Activated naive CD8-positive, alpha-beta T cell treated with anti-CD3 and anti-CD28 coated beads, Interleukin-2, amount 50 U/mL, for 24 hours (primary cell): ENCODE results near the gene WDR45B.
A peak's percentile ranks its signal among the peaks of the same experiment; 100 is the strongest.

Source experiments
- ATAC-seq: fragments of 150-1000 bp; cut with Tn5 transposase; one replicate; pipeline ENCODE4 v1.10.0; 2021
- DNase-seq: peaks from one replicate; pipeline ENCODE4 v3.0.0; 2021
- H3K27ac Mint-ChIP-seq: one replicate; pipeline ENCODE4 v1.8.0; 2021; ENCODE audit warnings: mild to moderate bottlenecking, mixed read lengths
- H3K27me3 Mint-ChIP-seq: one replicate; pipeline ENCODE4 v1.8.0; 2021; ENCODE audit warnings: mixed read lengths
- H3K36me3 Mint-ChIP-seq: one replicate; pipeline ENCODE4 v1.8.0; 2021; ENCODE audit warnings: low read depth, mixed read lengths
- H3K4me1 Mint-ChIP-seq: one replicate; pipeline ENCODE4 v1.8.0; 2021; ENCODE audit warnings: mixed read lengths
- H3K4me3 Mint-ChIP-seq: one replicate; pipeline ENCODE4 v1.8.0; 2021; ENCODE audit warnings: mild to moderate bottlenecking, moderate library complexity, mixed read lengths
- H3K9me3 Mint-ChIP-seq: one replicate; pipeline ENCODE4 v1.8.0; 2021; ENCODE audit warnings: mixed read lengths

WDR45B gene

DNA sequence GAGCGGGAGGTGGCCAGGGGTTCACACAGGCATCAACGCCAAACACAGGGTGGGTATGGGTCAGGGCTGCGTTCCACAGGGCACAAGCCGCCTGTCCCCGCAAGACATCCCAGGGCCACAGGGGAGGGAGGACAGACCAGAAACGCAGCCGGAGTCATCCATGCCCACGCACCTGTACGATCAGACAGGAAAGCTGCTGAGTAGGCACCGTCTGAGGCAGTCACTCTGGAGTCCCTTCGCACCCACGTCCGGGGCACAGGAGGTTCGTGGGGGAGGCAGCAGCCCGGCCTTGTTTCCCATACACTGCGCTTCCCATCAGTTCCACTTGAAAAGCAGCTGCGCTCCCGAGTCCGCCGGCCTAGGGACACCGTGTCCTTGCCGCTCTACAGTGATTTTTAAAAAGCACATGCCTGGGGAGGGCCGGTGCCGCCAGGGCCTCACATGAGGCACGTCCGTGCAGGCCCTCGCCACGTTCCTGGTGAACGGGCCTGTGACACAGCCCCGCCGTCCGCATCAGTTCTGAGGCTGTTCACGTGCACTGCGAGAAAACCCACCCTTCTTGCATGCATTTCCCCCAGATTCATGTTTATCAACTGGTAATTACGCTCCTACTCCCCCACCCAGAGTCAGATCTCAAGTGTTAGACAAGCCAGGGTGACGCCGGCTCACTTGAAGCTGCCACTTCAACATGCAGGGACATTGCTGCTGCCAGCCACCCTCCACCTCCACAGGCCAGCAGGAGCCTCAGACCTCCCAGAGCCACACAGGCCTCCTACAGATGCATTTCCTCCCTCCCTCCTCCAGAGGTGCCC is 34.8 kb downstream of the WDR45B start:
- Mint-ChIP-seq H3K27ac (no peak overlapping the region), H3K4me3 (no peak overlapping the region), H3K36me3 (peaks cover 47% of the 10 kb centered on the region), H3K27me3 (no peaks in the 10 kb centered on the region), H3K4me1 (no peaks in the 10 kb centered on the region), H3K9me3 (no peaks in the 10 kb centered on the region)
- ATAC-seq (peak; percentile 37), DNase-seq (no peak)

DNA sequence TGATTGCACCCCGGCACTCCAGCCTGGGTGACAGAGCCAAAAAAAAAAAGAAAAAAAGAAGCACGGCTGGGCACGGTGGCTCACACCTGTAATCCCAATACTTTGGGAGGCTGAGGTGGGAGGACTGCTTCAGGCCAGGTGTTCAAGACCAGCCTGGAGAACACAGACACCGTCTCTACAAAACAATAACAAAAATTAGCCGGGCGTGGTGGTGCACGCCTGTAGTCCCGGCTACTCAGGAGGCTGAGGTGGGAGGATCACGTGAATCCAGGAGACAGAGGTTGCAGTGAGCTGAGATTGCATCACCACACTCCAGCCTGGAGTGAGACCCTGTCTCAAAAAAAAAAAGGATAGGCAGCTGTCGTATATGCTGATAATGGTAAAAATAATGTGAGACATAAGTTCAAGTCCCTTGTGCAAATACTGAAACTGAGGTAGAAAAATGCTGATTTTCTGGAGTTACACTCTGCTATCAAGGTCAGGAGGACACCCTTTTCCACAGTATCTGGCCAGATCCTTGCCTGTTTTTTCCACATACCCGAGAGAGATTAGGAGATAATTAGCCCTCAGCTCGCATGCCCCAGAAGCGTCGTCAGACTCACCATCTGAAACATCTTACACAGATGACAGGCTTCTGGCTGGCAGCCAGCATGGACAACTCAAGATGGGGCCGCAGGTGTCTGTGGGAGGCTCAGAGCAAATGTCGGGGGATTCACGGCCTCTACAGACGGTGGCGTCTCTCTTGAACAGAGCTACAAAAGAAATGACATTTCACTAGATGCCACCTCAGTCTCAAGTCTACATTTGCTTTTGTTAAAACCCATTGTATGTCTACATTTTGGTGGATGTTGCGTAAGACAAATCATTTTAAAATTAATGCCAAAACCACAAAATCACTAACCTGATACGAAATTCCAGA is 36.8 kb downstream of the WDR45B start:
- Mint-ChIP-seq H3K27ac (no peak overlapping the region), H3K27me3 (no peaks in the 10 kb centered on the region), H3K9me3 (no peaks in the 10 kb centered on the region), H3K4me1 (no peaks in the 10 kb centered on the region), H3K4me3 (no peak overlapping the region), H3K36me3 (peaks cover 36% of the 10 kb centered on the region)
- DNase-seq: no peak
- ATAC-seq: no peak

DNA sequence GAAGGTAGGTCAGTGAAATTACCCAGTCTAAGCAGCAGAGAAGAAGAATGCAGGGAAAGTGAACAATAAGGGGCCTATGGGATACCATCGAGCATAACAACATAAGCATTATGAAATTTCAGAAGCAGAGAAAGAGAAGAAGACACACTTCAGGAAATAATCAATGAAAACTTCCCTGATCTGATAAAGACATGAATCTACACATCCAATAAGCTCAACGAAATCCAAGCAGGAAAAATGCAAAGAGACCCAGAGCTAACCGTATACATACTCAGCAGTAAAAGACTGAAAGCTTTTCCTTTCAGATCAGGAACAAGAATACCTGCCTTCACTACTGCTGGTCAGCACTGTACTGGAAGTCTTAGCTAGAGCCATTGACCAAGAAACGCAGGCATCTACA is 38.6 kb downstream of the WDR45B start:
- no peak overlapping the region for H3K27ac Mint-ChIP-seq
- H3K4me1 Mint-ChIP-seq: no peaks in the 10 kb centered on the region
- H3K36me3 Mint-ChIP-seq: peaks cover 35% of the 10 kb centered on the region
- DNase-seq: no peak
- ATAC-seq: no peak
- no peaks in the 10 kb centered on the region for H3K27me3 Mint-ChIP-seq
- H3K4me3 Mint-ChIP-seq: no peak overlapping the region
- H3K9me3 Mint-ChIP-seq: no peaks in the 10 kb centered on the region

DNA sequence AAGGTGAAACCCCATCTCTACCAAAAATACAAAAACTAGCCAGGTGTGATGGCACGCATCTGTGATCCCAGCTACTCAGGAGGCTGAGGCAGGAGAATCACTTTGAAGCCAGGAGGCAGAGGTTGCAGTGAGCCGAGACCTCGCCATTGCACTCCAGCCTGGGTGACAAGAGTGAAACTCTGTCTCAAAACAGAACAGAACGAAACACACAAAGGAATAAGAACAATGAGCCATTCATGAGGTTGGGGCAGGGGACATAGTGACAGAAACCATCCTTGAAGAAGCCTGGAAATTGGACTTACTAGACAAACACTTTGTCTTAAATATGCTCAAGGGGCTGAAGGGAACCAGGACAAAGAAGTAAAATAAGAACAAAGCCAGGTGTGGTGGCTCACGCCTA is 39.4 kb downstream of the WDR45B start:
- H3K27me3 Mint-ChIP-seq: no peaks in the 10 kb centered on the region
- no peak for DNase-seq
- no peak for ATAC-seq
- H3K27ac Mint-ChIP-seq: no peak overlapping the region
- no peaks in the 10 kb centered on the region for H3K9me3 Mint-ChIP-seq
- no peak overlapping the region for H3K4me3 Mint-ChIP-seq
- H3K36me3 Mint-ChIP-seq: peaks cover 37% of the 10 kb centered on the region
- no peaks in the 10 kb centered on the region for H3K4me1 Mint-ChIP-seq

DNA sequence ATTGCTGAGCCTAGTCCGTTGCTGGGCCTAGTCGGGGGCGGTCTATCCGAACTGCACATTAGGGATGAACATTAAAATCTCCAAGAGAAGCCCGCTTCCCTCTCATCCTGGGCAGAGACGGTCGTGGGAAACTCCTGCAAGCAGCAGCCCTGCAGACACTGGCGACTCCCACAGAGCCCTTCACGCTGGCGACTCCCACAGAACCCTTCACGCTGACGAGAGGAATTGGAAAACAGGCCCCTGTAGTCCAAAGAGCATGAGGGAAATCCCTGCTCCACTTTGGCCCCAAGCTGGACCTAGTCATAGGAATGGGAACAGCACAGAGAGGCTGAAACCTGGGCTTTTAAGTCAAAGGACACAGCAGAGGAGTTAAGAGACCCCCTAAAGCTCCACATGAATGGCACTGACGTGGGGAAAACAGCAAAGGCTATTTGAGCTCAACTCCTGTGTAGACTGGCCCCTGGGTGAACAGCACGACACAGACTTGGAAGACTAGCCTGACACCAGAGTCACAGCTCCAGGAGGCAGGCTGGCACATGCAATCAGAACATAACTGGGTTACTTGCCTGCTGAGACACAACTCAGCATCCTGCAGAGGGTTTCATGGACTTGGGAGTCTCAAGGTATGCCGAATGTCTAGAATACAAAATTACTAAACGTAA is 42.2 kb downstream of the WDR45B start:
- H3K36me3 Mint-ChIP-seq: peaks cover 44% of the 10 kb centered on the region
- DNase-seq (no peak), ATAC-seq (no peak)
- H3K9me3 Mint-ChIP-seq: no peaks in the 10 kb centered on the region
- no peak overlapping the region for H3K4me3 Mint-ChIP-seq
- H3K27ac Mint-ChIP-seq: peak overlapping the region; percentile 35
- H3K27me3 Mint-ChIP-seq: no peaks in the 10 kb centered on the region
- peaks cover 2% of the 10 kb centered on the region for H3K4me1 Mint-ChIP-seq

DNA sequence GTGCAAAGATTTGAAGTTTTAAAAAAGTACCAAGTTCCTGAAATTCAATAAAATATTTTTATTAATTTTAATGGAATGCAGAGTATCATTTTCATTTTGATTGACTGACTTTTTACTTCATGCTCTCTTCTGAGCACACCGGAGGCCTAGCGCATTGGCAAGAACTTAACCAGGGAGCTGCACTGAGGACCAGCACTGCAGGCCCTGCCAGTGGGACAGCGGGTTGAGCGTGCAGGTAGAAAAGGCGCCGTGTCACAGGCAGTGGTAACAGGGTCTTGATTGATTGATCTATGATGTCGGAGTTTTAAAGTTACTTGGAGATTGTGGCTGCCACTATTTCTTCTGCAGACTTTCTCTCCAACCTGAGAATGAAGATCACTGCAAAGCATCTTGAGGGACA is 43.7 kb downstream of the WDR45B start:
- DNase-seq: no peak
- peaks cover 40% of the 10 kb centered on the region for H3K36me3 Mint-ChIP-seq
- H3K4me3 Mint-ChIP-seq: no peak overlapping the region
- H3K27me3 Mint-ChIP-seq: no peaks in the 10 kb centered on the region
- peaks cover 2% of the 10 kb centered on the region for H3K4me1 Mint-ChIP-seq
- ATAC-seq: no peak
- no peak overlapping the region for H3K27ac Mint-ChIP-seq
- H3K9me3 Mint-ChIP-seq: no peaks in the 10 kb centered on the region

DNA sequence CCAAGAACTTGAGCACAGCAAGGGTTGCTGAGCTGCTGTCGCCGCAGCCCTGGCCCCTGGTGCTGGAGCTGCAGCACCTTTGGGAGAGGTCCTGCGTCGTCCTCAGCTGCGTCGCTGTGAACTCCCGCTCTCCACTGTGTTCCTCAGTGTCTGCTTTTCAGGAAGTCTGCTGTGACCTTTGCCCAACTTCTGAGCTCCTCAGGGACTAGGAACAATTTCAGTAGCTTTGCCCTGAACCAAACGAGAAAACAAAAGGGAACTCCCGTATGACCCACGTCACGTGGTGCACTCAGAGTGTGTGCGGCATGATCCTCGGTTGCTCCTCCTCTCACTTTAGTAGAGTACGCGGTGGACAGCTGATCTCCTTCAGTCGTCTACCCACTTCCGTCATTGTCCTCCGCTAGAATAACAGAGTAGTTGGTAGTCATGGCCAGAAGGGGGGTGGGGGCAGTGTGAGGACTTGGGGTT is 44.2 kb downstream of the WDR45B start:
- DNase-seq (no peak), ATAC-seq (no peak)
- peaks cover 2% of the 10 kb centered on the region for H3K4me1 Mint-ChIP-seq
- peaks cover 38% of the 10 kb centered on the region for H3K36me3 Mint-ChIP-seq
- no peaks in the 10 kb centered on the region for H3K27me3 Mint-ChIP-seq
- no peak overlapping the region for H3K4me3 Mint-ChIP-seq
- H3K9me3 Mint-ChIP-seq: no peaks in the 10 kb centered on the region
- H3K27ac Mint-ChIP-seq: no peak overlapping the region

DNA sequence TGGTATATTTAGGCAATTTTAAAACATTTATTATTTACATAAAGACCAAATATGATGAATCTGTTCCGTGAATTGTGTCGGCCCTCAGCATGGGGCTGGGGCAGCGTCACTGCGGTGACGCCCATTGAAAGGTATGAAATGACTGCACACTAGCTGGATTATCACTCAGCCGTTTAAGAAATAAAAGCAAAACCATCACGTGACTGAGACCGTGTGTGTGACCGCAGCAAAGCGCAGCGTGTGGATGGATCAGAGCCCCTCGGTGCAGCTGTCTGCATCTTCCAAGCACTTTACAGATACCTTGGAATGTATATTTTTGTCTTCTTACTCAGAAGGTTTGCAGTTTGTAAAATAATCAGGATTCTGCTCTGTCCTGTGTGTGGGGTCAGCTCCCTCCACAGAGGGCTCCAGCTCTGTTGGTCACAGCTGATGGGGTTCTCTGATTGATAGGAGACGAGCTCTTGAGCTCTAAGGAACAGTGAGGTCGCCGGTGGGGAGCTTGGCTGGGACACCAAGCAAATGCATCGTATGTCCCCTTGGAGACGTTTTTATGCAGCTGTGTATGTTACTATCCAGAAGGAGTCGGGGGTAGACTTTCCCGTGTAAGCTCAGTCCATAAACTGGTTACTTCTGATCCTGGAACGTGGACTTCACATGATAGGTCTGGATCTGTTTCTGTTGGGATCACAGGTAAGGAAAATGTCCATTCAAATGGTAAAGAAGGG is 45.1 kb downstream of the WDR45B start:
- H3K27ac Mint-ChIP-seq: peak overlapping the region; percentile 22
- H3K27me3 Mint-ChIP-seq: no peaks in the 10 kb centered on the region
- no peak overlapping the region for H3K4me3 Mint-ChIP-seq
- ATAC-seq: no peak
- H3K36me3 Mint-ChIP-seq: peaks cover 35% of the 10 kb centered on the region
- H3K9me3 Mint-ChIP-seq: no peaks in the 10 kb centered on the region
- DNase-seq: no peak
- H3K4me1 Mint-ChIP-seq: peaks cover 3% of the 10 kb centered on the region

DNA sequence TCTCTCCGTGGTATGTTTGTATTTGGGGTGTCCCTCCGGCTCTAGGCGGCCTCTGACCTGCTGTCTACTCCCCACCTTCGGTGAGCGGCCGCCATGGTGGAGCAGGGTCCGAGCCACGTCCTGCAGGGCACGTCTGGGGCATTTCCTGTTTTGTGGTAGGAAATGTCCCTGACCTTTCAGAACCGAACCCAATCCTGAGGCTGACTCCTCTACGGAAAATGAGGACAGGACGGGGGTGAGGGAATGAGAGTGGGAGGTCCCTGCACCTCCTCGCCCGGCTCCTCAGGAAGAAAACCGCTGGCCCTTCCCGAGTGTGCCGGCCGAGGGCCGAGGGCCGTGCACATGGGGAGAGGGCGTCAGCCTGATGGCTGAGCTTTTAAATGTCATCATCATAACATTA is 45.8 kb downstream of the WDR45B start:
- no peak overlapping the region for H3K4me3 Mint-ChIP-seq
- no peak for DNase-seq
- no peak overlapping the region for H3K27ac Mint-ChIP-seq

DNA sequence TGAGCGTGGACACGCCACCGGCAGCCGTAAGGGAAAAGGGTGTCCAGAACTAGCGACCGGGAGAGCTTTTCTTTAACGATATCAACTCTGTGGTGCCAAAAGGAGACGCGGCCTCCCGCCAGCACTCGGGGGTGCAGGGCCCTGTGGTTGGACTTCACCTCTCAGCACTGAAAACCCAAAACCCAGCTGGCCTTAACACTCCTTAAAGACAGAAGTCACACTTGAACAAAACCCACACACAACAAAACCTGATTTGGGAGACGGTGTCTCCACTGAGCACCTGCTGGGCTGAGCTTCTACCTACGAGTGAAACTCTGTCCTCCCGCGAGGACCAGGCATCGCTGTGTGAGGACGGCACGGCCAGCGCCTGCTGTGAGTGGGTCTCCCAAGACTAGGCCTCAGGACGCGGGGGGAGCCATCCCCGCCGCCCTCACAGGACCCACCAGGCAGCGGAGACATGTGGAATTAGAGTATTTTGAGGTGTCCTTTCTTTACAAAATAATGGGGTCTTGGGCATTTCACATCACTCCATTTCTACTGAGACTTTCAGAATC is 46.7 kb downstream of the WDR45B start:
- Mint-ChIP-seq H3K27me3 (no peaks in the 10 kb centered on the region), H3K4me3 (no peak overlapping the region), H3K9me3 (no peaks in the 10 kb centered on the region), H3K27ac (no peak overlapping the region), H3K4me1 (peaks cover 4% of the 10 kb centered on the region), H3K36me3 (peaks cover 37% of the 10 kb centered on the region)
- DNase-seq (no peak), ATAC-seq (no peak)

More for the DNA sequence above, 45.8 kb downstream of the WDR45B start:
- Mint-ChIP-seq H3K9me3 (no peaks in the 10 kb centered on the region), H3K4me1 (peaks cover 4% of the 10 kb centered on the region), H3K27me3 (no peaks in the 10 kb centered on the region), H3K36me3 (peaks cover 35% of the 10 kb centered on the region)
- ATAC-seq: no peak

DNA sequence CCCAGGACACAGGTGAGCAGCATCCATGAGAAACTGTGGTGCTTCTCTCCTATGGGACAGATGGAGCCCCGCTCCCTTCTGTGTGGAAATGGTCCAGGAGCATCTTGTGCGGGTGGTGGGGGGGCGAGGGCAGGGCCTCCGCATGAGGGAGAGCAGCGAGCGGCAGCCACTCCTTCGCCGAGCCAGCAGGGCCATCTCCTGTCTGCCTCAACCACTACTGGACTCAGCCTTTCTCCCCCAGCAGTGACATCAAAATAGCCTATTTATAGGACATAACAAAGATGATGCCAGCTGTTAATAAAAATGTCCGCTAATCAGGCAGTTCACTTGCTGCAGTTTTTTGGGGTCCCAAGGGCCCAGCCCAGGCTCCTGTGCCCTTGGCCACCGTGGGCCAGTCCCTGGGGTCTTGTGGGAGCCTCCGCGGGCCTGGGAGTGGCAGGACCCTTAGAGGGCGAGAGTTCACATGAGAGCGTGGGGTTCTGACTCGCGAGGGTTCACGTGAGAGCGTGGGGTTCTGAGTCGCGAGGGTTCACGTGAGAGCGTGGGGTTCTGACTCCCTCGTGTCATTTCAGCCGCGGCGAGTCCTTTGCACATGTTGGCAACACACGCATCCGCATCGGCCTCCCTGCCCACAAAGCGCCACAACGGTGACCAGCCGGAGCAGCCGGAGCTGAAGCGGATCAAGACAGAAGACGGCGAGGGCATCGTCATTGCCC is 47.4 kb downstream of the WDR45B start:
- peaks cover 4% of the 10 kb centered on the region for H3K4me1 Mint-ChIP-seq
- ATAC-seq (no peak), DNase-seq (no peak)
- H3K36me3 Mint-ChIP-seq: peaks cover 35% of the 10 kb centered on the region
- H3K4me3 Mint-ChIP-seq: no peak overlapping the region
- H3K9me3 Mint-ChIP-seq: no peaks in the 10 kb centered on the region
- H3K27ac Mint-ChIP-seq: no peak overlapping the region
- no peaks in the 10 kb centered on the region for H3K27me3 Mint-ChIP-seq

DNA sequence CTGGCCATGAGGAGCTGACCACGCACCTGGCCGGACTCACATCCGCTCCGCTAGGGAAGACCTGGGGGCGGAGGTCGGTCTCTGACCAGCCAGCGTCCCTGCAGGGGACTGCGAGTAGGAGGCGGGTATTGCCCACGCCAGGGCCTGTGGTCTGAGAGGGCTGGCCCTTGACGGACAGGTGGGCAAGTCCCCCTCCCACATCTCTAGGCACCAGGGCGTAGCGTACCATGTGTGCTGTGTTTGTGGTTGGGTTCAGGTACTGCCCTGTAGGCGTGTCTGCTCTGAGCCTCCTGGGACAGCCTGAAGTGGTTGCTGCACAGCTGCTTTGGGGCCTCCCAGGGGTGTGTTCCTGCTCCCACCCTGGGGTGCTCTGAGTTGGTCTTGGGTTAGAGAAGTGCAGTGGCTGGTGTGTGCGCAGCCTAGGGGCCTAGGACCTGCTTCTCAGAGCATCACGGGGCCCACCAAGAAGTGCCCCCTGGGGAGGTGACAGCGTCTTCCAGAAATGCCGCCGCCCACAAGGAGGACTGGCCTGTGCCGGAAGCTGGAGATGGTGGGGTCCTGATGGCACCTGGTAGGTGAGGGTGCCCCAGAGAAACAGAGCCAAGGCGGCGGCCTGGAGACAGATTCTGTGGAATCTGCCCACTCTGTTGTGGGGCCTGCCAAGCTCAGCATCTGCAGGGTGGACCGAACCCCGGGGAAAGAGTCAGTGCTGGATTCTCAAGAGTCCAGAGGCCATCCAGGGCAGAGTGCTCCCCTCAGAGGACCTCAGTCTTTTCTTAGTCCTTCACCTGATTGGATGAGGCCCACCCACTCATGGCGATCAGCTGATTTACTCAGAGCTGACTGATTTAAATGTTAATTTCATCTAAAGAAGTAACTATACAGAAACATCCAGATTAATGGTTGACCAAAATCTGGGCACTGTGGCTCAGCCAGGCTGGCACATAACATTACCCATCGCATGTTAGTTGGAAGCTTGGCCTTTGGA is 48.3 kb downstream of the WDR45B start:
- ATAC-seq (no peak), DNase-seq (no peak)
- H3K4me3 Mint-ChIP-seq: no peak overlapping the region
- no peak overlapping the region for H3K27ac Mint-ChIP-seq
- H3K36me3 Mint-ChIP-seq: peaks cover 29% of the 10 kb centered on the region
- peaks cover 4% of the 10 kb centered on the region for H3K4me1 Mint-ChIP-seq
- H3K27me3 Mint-ChIP-seq: no peaks in the 10 kb centered on the region
- no peaks in the 10 kb centered on the region for H3K9me3 Mint-ChIP-seq
